Body of pancreas (tissue), 4 donors: ENCODE results near the gene DPPA5.

Source experiments
- CTCF ChIP-seq, 7 experiments: fragments of 450-650 bp in 4 of 7; fragments of 200-600 bp in 3 of 7; sonication (generic) in 3 of 7; IDR thresholded peaks; one replicate each; pipeline ENCODE4 v1.5.1; 2016 to 2019; ENCODE audit warnings: antibody characterized with exemption in 7 of 7
- POLR2A ChIP-seq, 3 donors: fragments of 450-650 bp; IDR thresholded peaks; one replicate each; pipeline ENCODE4 v1.6.1; 2016; ENCODE audit warnings: antibody characterized with exemption in 3 of 3, mild to moderate bottlenecking in 2 of 3

- TF ChIP-seq POLR2A (IDR thresholded peaks at IDR 0.05): no peak
- no peak for TF ChIP-seq CTCF (IDR thresholded peaks at IDR 0.05)
Observed at GRCh38 chr6:73388433-73388799, 34.3 kb upstream of the DPPA5 start.
